Hematopoietic multipotent progenitor cell treated with erythropoietin and hydrocortisone succinate and interleukin-3 and kit ligand, for 4 days (in vitro differentiated cells): ENCODE measurements around the gene LSM10.

Experiments used
- DNase-seq: peaks from one replicate; pipeline ENCODE4 v3.0.0-alpha.2; 2015

LSM10 gene

DNA sequence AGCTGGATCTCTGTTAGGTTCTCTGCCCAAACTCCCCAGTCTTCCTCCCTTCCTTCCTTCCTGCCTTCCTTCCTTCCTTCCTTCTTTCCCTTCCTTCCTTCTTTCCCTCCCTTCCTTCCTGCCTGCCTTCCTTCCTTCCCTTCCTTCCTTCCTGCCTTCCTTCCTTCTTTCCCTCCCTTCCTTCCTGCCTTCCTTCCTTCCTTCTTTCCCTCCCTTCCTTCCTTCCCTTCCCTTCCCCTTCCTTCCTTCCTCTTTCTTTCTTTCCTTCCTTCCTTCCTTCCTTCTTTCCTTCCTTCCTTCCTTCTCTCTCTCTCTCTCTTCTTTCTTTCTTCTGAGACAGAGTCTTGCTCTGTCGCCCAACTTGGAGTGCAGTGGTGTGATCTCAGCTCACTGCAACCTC is 8.7 kb upstream of the LSM10 start:
- DNase-seq: no peak

DNA sequence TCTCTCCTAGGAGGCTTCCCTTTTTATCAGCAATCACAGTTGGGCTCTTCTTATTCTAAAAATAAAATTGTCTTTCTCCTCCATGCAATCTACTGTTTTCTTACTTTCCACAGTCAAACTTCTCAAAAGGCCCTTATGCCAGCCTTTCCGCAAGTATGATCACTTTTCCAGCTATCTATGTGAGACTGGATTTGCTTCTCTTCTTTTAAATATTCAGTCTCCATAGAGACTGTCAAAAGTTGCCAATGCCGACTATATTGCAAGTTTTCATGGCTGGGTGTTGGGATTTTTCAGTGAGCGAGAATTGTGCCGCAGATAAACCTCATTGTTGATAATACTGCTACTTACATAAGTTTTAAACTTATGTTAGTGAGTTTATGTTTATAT is 4.8 kb upstream of the LSM10 start:
- DNase-seq: no peak

DNA sequence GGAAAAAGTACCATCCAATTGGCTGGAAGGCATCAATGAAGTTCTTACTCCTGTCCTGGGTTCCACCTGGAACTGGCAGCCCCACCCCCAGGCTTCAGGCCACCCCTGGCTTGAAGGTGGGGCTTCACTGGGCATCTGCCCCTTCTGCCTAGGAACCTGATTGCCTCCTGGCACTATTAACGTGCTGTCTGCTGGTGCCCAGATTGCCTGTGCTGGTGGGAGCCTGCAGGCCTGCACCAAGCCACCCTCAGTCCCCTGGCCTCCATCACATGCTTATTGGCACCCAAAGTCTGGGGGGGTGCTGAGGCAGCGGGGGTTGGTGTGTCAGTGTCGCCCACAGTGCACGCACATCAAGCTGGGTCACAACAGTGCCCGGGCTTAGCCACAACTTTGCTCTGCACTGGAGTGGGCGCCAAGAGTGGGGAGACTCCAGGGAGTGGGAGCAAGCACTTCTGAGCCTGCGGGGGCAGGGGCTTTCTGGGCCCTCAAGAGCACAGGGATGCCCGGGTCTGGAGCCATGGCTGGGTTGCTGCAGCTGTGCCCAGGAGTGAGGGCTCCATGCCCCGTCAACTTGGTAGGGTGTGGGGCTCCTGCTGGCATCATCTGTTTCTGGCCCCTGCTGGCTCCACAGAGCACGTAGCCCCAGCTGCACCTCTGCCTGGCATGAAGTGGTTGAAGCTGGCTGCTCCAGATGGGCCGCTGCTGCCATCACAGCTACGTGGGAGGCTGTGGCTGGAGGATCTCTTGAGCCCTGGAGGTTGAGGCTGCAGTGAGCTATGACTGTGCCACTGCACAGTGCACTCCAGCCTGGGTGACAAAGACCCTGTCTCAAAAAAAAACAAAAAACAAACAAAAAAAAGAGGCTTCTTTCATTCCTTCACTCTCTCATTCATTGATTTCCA is 4.1 kb upstream of the LSM10 start:
- no peak for DNase-seq

DNA sequence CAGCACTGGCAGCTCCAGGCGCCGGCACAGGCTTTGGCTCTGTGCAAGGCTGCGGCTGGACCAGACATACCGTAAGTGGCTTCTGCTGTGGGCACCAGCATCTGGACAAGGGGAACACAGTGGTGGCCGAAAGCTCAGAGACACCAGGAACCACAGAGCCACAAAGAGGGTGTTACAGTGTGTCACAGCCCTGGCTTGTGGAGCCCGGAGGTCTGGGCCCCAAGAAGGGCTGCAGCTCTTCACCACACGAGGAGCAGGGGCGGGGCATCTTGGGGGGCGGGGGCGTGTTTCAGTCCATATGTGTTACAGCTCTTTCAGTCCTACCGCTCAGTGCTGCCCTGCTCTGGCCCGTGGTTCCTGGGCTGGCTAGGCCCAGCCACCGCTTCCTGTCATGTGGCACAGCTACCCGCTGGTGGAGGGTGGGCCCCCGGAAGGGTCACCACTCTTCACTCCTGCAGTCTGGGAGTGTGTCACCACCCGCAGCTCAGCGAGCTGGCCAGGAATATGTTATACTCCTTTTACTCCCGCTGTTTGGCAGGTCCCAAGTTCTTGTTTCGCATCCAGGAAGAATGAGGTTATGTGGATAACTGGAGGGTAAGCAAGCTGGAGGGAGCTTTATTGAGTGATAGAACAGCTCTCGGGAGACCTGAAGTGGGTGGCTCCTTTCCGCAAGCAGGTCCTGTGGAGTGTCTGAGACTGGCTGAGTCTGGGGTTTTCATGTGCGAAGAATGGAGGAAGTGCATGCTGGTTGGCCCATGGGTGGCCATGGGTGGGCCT is 3.3 kb upstream of the LSM10 start:
- peak; percentile 97 for DNase-seq

DNA sequence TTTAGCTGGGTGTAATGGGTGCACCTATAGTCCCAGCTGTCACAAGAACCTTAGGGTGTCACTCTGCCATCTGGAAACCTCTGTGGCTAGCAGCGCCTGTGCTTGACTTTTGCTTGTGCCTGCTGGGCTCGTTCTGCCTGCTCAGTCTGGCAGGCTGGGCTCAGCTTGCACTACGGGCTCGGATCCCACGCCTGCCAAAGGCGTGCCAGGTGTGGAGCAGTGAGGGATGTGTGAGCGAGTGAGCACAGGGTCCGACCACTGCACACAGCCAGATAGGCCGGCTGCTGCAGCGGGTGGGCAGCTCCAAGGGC is 2.8 kb upstream of the LSM10 start:
- no peak for DNase-seq

DNA sequence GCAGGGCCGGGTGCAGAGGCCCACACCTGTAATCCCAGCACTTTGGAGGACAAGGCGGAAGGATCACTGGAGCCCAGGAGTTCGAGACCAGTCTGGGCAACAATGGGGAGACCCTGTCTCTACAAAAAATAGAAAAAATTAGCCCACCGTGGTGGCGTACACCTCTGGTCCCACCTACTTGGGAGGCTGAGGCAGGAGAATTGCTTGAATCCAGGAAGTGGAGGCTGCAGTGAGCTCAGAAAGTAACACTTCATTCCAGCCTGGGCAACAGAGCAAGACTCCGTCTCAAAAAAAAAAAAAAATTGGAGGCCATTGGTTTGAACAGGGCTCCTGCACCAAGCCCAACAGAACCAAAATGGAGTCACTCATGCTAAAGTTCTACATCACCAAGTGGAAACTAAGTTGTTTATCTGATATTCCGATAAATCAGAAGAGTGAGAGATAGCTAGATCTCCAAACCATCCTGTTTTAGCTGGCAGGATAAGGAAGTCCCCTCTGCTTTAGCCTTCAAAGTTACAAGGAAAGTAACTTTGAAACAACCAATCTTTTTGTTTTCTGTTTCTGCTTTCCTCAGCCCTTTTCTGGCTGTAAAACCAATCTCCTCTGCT is 766 bp upstream of the LSM10 start:
- DNase-seq: no peak

DNA sequence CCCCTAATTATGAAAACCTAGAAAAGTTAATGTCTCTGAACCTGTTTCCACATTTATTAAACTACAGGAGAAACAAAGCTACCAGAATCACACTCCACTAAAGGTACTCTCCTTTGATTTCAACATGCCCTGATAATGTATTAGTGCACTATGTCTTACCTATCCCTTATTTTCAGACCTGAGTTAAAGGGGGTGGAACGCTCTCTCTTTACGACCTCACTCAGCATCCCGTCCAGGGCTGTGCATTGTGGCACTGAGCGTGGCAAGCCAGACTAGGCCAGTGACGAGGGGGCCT is 678 bp downstream of the LSM10 start:
- DNase-seq: no peak

DNA sequence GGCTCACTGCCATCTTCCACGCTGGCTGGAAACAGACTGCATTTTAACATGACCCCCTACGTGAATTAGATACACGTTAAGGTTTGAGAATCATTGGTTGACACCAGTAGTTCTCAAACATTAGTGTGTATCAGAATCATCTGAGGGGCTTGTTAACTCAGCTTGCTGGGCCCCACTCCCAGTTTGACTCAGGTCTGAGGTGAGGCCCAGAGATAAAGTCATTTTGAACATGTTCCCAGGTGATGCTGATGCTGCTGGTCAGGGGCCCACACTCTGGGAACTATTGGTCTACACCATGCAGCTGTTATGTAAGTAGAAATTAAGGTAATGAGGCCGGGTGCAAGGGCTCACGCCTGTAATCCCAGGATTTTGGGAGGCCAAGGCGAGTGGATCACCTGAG is 1.3 kb downstream of the LSM10 start:
- no peak for DNase-seq

DNA sequence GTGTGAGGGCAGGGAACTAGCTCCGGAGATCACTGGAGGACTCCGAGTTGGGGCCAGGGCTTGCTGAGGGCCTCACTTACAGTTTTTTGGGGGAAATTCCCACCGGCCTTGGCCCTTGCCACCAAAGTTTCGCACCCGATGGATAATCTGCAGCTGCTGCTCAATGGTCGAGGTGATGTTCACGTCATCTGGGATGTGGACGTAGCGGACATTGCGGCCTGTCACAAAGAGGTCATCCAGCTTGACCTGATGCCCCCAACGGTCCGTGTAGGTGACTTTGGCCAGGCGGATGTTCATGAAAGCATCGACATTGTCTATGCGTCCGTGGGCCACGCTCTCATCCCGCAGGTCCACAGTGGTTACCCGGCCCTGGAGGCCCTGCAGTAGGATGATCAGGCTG is 4.0 kb downstream of the LSM10 start:
- DNase-seq: no peak

DNA sequence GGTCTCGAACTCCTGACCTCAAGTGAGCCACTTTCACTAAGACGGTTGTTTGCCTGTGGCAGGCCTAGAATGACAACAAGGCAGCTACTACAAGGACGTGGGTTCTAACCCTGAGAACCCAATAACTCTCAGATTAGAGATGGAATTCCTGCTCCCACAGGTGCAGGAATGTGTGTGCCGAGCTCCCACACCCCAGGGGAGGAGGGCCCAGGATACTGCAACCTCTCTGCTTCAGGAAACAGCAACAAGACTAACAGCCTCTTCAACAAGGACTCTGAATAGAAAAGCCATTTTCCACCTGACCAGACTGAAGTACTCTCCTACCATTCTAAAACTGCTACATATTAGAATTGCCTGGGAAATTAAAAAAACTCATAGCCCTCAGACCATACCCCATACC is 4.9 kb downstream of the LSM10 start:
- DNase-seq: no peak

DNA sequence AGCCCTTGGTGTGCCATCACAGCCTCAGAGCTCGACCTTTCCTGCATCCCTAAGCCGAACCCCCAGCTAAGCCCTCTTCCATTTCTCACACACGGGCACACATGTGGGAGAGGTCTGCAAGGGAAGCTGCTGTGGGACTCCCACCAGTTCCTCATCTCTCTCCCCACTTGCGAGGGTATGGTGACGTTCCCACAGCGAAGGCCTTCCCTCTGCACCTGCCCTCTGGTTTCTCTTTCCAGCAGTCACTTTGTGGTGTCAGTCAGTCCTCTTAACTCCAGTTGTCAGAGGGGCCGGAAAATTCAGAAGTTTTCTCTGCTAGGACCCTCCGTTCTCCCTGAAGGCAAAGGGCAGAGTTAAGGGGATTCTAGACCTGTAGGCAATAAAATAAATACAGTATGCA is 6.4 kb downstream of the LSM10 start:
- no peak for DNase-seq

DNA sequence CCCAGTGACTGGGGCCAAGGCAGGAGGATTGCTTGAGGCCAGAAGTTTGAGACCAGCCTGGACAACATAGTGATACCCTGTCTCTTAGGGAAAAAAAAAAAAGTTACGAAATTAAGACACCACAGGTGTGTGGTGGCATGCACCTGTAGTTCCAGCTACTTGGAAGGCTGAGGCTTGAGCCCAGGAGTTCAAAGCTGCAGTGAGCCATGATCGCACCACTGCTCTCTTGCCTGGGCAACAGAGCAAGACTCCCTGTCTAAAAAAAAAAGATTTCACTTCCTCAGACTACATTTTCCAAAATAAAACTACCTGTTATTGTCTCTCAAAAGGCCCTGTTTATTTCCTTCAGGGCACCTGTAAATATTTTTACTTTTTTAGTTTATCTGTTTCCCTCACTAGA is 7.3 kb downstream of the LSM10 start:
- no peak for DNase-seq

DNA sequence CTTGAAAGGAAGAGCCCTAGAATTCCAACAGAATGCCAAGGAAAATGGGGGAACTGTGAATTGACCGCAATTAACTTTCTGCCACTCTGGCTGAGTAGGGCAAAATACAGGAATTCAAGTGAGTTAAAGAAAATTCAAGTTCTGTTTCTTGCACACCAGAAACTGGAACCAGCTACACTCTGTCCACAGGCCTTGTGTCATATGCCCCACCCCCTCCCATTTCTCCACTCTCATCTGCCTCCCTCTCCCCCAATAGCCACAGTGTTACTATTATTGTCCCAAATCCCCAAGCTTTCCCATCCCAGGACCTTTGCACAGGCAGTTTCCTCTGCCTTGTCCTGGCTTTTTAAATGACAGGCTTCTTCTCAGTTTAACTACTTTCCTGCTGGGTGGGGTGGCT is 7.7 kb downstream of the LSM10 start:
- DNase-seq: no peak

DNA sequence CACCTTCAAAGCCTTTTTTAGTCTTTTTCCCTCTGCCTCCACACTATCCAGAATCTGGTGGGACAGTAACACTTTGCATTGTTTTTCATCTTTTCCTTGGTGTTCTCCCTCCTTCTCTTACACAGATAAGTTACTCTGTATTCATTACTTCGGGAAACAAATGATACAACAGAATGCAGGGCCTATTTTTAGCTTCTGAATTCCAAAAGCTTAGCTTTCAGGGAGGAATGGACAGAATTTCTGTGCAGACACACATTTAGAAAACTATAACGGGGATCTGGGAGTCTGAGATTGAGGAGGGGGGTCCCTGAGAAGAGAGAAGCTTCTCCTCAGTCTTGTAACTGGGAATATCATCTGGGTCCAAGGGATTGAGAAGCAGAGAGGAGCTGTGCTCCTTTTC is 8.4 kb downstream of the LSM10 start:
- no peak for DNase-seq

DNA sequence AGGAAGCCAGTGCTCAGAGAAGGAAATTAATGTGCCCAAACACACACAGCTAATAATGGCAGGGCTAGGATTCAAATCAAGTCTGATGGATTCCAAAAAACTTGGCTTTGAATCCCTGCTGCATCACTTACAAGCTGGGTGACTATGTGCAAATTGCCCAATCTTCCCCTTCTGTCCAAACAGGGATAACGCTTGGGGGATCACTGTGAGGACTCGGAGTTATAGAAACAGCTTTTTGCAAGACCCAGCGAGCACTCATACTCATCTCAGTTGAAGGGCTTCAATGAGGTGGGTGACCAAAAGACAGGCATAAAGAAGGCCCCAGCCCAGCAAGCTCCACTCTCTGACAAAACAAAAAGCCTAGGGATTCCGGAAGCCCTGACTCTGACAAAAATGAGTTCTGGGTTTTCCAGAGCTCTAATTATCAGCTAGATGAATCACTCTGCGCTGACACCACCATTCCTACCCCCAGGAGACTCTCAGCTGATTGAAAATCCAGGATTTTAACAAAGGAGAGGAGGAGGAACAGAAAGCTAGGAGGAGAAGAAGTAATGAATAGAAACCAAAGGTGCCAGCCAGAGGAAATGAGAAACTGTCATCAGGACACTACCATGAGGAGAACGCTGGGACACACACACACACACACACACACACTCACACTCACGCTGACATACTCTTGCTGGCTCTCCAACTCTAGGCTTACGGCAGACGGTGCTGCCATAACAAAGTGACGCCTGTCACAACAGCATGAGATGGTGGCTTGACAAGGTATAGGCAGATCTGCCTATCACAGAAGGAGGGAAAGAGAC is 10.4 kb downstream of the LSM10 start:
- DNase-seq: no peak

DNA sequence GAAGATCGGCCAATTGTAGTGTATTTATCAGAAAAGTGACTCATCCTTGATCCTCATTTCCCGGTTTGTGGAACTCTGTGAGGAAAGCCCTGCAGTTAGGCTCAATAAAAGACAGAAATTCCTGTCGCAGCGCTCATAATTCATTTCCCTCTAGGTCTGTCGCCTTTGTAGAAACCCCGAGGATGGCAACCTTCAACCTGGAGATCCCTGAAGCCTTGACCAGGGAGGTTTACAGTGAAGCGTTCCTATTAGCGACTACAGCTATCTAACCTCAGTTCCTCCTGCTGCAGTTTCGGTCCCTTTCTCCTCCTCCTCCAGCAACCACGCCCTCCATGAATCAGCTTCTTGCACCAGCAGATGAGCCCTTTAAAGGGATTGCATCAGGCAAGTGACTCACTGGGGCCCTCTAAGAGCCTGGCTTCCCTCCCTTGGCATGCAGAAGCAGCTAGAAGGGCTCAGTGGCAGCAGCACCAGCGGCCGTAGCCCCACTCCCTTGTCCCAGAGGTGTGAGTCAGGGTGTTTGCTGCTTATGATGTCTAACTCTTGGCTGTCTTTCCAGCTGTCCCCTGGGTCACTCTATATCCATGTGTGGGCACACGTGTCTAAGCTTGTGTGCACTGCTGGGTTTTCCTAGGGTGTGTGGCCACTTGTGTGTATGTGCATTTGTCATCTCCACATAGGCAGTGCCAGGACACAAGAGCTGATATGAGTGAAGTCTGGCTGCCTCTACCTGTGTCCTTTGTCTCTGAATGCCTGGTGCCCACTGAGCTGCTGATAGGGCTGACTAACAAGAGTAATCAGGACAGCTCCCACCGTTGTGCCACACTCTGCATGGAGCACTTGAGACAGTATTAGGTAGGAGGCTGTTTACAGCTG is 11.2 kb downstream of the LSM10 start:
- peak; percentile 100 for DNase-seq

DNA sequence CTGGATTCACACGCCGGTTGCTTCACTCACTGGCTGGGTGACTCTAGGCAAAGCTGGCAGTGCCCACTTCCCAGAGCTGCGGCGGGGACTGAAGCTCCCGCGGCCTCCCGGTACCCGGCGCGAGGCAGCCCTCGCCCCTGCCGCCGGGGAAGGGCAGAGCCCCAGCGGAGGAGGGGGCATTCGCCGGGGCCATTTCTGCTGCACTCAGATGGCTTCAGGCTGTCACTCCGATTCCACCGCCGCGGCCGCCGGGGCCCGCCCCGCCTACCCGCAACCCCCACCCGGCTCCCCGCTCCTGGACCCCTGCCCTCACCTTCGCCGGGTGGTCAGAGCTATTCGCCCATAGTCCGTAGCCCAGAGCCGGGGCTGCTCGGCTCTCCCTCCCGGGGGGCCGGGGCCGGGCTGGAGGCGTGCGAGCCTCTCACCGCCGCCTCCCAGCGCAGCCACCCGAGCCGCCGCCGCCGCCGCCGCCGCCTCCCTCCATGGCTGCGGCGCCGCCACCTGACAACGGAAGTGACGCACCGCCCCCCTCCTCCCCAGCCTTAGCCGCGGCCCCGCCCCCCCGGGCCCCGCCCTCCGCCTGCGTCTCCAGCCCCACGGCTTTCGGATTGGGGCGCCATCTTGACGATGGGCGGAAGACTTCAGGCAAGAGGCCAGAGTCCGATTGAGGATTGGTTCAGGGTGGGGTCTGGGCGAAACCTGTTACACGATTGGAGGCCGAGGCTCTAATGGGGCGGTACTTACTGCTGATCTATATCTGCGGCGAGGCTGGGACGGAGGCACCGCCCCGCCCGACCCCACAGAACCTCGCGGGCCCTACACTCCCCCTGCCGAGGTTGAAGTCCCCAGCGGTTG is 12.1 kb downstream of the LSM10 start, which contains the start of gene STK40:
TSS of gene STK40 (minus strand) at position 515 of the 855 bp plus-strand sequence. CDS start 24,592 bp downstream, outside the sequence.
- DNase-seq: peak; percentile 100

DNA sequence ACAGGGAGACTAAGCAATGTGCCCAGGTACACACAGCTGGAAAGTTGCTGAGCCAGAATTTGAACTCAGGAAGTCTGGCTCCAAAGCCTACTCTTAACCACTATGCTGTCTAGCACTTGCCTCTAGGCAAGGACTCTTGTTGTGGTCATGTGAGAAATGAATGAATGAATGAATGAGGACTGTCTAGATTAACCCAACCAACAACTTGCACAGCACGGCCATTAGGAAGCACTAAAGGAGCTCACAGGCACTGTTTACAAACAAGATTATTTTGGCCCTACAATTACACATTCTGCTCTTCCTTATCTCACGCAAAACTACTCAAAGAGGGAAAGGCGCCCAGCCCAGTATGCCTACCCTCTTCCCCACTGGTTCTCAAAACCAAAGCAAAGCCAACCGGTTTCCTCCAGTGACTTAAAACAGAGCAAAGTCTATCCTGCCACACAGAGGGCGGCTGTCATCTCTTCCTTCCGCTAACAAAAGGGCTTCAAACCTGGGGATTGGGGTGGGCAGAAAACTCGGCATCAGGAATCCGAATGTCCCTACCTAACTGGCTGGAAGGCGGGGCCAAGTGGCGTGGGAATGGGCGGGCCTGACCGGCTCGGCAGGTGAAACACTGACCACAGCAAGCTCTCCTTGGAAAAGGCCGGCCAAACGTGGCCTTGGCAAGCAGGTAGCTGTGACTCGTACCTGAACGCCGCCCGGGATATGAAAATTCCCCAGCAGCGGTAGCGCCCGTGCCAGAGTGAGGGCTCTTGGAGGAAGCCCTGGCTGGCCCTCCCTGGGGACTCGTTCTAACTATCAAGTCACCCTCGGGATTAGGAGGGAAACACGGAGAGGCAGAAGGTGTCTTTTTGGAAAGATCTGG is 12.9 kb downstream of the LSM10 start:
- peak; percentile 76 for DNase-seq

DNA sequence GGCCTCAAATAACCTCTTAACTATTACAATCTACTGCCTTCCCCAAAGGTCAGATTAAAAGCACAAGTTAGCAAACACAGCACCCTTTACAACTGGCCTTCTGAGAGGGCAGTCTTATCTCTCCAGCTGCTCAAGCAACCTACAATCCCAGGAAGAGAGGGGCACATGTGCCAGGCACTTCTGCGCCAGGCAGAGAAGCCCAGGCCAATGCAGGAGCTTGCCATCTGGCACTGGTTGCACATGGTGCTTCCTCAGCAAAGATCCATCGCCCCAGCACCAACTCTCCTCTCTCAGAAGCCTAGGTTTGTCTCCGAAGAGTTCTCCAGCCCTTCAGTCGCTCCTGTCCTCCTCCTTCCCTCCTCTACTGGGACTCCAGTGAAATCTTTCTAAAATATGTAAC is 14.5 kb downstream of the LSM10 start:
- no peak for DNase-seq

DNA sequence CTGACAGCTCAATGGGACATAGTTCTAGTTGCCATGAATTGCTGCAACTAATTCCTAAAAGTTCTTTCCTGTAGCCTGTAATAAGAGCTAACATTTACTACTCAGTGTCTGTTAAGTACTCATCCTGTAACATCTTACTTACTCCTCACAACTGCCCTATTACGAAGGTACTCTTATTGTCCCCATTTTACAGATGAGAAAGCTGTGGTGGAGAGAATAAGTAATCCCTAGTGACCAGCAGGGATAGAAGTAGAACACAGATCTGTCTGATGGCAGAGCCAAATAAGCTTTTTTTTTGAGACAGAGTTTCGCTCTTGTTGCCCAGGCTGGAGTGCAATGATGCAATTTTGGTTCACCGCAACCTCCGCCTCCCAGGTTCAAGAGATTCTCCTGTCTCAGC is 15.0 kb downstream of the LSM10 start:
- DNase-seq: no peak
